Esophagus muscularis mucosa (tissue), 4 donors: ENCODE measurements around the gene STAB2. TPM values are rescaled to one million over a fixed set of nuclear protein-coding genes. Genes with fewer than 3 reads are reported as not detected.

Experiments used
- DNase-seq: peaks from one replicate; pipeline ENCODE4 v3.0.0-alpha.2; 2017; ENCODE audit errors: extremely low spot score
- H3K27ac ChIP-seq, 4 donors: fragments of 200-600 bp; sonication (generic); replicated peaks in 1 of 4; 1 replicate in 3 of 4; 2 replicates in 1 of 4; pipeline ENCODE4 v1.5.1; 2016 to 2019; ENCODE audit warnings: mild to moderate bottlenecking in 1 of 4
- H3K27me3 ChIP-seq, 4 donors: fragments of 200-600 bp; sonication (generic); one replicate each; pipeline versions ENCODE4 v1.5.1 to v1.6.0; 2016 to 2019
- H3K36me3 ChIP-seq, 4 donors: fragments of 200-600 bp; sonication (generic); one replicate each; pipeline ENCODE4 v1.5.1; 2016 to 2019
- H3K4me1 ChIP-seq, 4 donors: fragments of 200-600 bp; sonication (generic); one replicate each; pipeline ENCODE4 v1.5.1; 2016 to 2019
- H3K4me3 ChIP-seq, 4 donors: fragments of 200-600 bp; sonication (generic); 1 replicate in 2 of 4; 2 replicates in 2 of 4; pipeline ENCODE4 v1.5.1; 2016 to 2019; ENCODE audit warnings: mild to moderate bottlenecking in 4 of 4, moderate library complexity in 1 of 4
- H3K9me3 ChIP-seq, 4 donors: fragments of 200-600 bp; sonication (generic); 1 replicate in 3 of 4; 2 replicates in 1 of 4; pipeline ENCODE4 v1.5.1; 2016 to 2019
- CTCF ChIP-seq, 3 experiments: fragments of 200-600 bp in 2 of 3; fragments of 450-650 bp in 1 of 3; sonication (generic) in 2 of 3; IDR thresholded peaks; one replicate each; pipeline ENCODE4 v1.5.1; 2017 to 2019; ENCODE audit warnings: antibody characterized with exemption in 3 of 3, mild to moderate bottlenecking in 2 of 3, moderate library complexity in 1 of 3
- EP300 ChIP-seq: sonication (generic); formaldehyde crosslinking; IDR thresholded peaks from one replicate; pipeline ENCODE4 v1.6.1; 2017; ENCODE audit warnings: antibody characterized with exemption
- POLR2A ChIP-seq: fragments of 450-650 bp; IDR thresholded peaks from one replicate; pipeline ENCODE4 v1.6.1; 2017; ENCODE audit warnings: antibody characterized with exemption, moderate library complexity, mild to moderate bottlenecking, low read depth
- POLR2AphosphoS5 ChIP-seq, 2 donors: sonication (generic); formaldehyde crosslinking; IDR thresholded peaks; one replicate each; pipeline ENCODE4 v1.6.1; 2017; ENCODE audit warnings: antibody characterized with exemption in 2 of 2
- WGBS: methylation state at CpG from one replicate; pipeline ENCODE4 v1.1.5; 2018; 5-methylcytosine and 5-hydroxymethylcytosine counted together
- intact Hi-C: fragments of 100-400 bp; cut with DNase I; formaldehyde crosslinking; loops from one replicate; pipeline ENCODE4 v1.15.1; 2023
- total RNA-seq, 4 donors: library from RNA; depleted of rRNA; stranded (reverse); fragments of >200 nt; gene quantifications; one replicate each; pipeline versions ENCODE4 v1.1.0 to v1.2.1, GENCODE V29; 2016

Gene STAB2
- total RNA-seq, 4 donors from 2014 or later: under 0.01 to 0.50 (median 0.29) TPM; not detected in 1

GRCh38 chr12:103710544-103710943 is 123.5 kb downstream of the STAB2 start:
- no peak for TF ChIP-seq EP300
- TF ChIP-seq POLR2A: no peak
- no peak for TF ChIP-seq CTCF (IDR thresholded peaks at IDR 0.05)
- TF ChIP-seq POLR2AphosphoS5 (IDR thresholded peaks at IDR 0.05): no peak
- Histone ChIP-seq H3K4me3 (no peak overlapping the region), H3K36me3 (no peaks in the 10 kb centered on the region), H3K4me1 (peaks cover 0 to 4% (median 0%) of the 10 kb centered on the region in 4 donors), H3K27ac (no peak overlapping the region), H3K9me3 (no peaks in the 10 kb centered on the region), H3K27me3 (no peaks in the 10 kb centered on the region)
- no peak for DNase-seq
- intact Hi-C loops: no loop called here
- 96% methylated on average over 1 of the region's 1 CpG for WGBS

GRCh38 chr12:103712216-103712615 is 125.1 kb downstream of the STAB2 start:
- Histone ChIP-seq H3K27ac (no peak overlapping the region), H3K4me1 (peaks cover 0 to 4% (median 0%) of the 10 kb centered on the region in 4 donors), H3K36me3 (no peaks in the 10 kb centered on the region), H3K9me3 (no peaks in the 10 kb centered on the region), H3K27me3 (no peaks in the 10 kb centered on the region), H3K4me3 (no peak overlapping the region)
- intact Hi-C loops: no loop called here
- DNase-seq: no peak
- TF ChIP-seq POLR2A: no peak
- TF ChIP-seq POLR2AphosphoS5 (IDR thresholded peaks at IDR 0.05): no peak
- no peak for TF ChIP-seq CTCF (IDR thresholded peaks at IDR 0.05)
- TF ChIP-seq EP300: no peak
- WGBS: 94% methylated on average over 2 of the region's 2 CpGs

GRCh38 chr12:103715494-103715893 is 128.4 kb downstream of the STAB2 start:
- TF ChIP-seq POLR2A (no peak), POLR2AphosphoS5 (IDR thresholded peaks at IDR 0.05) (no peak), EP300 (no peak), CTCF (IDR thresholded peaks at IDR 0.05) (no peak)
- H3K27ac ChIP-seq: no peak overlapping the region
- no peaks in the 10 kb centered on the region for H3K9me3 ChIP-seq
- DNase-seq: no peak
- intact Hi-C loops: no loop called here
- H3K27me3 ChIP-seq: no peaks in the 10 kb centered on the region
- H3K36me3 ChIP-seq: no peaks in the 10 kb centered on the region
- H3K4me3 ChIP-seq: no peak overlapping the region
- no peaks in the 10 kb centered on the region for H3K4me1 ChIP-seq
- WGBS: 91% methylated on average over 4 of the region's 4 CpGs

- TF ChIP-seq POLR2AphosphoS5 (IDR thresholded peaks at IDR 0.05) (no peak), POLR2A (no peak), EP300 (no peak), CTCF (IDR thresholded peaks at IDR 0.05) (no peak)
- intact Hi-C loops: no loop called here
- WGBS: 92% methylated on average over 8 of the region's 8 CpGs
These were observed 129.6 kb downstream of the STAB2 start for GRCh38 chr12:103716517-103717196.

GRCh38 chr12:103725398-103725797 is 138.3 kb downstream of the STAB2 start:
- Histone ChIP-seq H3K27ac (no peak overlapping the region), H3K4me3 (no peak overlapping the region), H3K36me3 (no peaks in the 10 kb centered on the region), H3K27me3 (no peaks in the 10 kb centered on the region), H3K4me1 (no peaks in the 10 kb centered on the region), H3K9me3 (no peaks in the 10 kb centered on the region)
- intact Hi-C loops: no loop called here
- no peak for TF ChIP-seq EP300
- no peak for TF ChIP-seq POLR2AphosphoS5 (IDR thresholded peaks at IDR 0.05)
- no peak for TF ChIP-seq CTCF (IDR thresholded peaks at IDR 0.05)
- TF ChIP-seq POLR2A: no peak
- 91% methylated on average over 8 of the region's 8 CpGs for WGBS
- DNase-seq: no peak

More at GRCh38 chr12:103716517-103717196, 129.6 kb downstream of the STAB2 start:
- no peaks in the 10 kb centered on the region for H3K9me3 ChIP-seq
- no peak for DNase-seq
- no peak overlapping the region for H3K4me3 ChIP-seq
- H3K36me3 ChIP-seq: no peaks in the 10 kb centered on the region
- H3K27me3 ChIP-seq: no peaks in the 10 kb centered on the region
- no peaks in the 10 kb centered on the region for H3K4me1 ChIP-seq
- no peak overlapping the region for H3K27ac ChIP-seq
